NK-92 (cell line): ENCODE measurements around the gene KCNK16.

Experiments used
- DNase-seq: peaks from one replicate; lab custom pipeline; 2025; ENCODE audit not compliant: unreplicated experiment; lab: John Stamatoyannopoulos, UW

The KCNK16 gene

DNA sequence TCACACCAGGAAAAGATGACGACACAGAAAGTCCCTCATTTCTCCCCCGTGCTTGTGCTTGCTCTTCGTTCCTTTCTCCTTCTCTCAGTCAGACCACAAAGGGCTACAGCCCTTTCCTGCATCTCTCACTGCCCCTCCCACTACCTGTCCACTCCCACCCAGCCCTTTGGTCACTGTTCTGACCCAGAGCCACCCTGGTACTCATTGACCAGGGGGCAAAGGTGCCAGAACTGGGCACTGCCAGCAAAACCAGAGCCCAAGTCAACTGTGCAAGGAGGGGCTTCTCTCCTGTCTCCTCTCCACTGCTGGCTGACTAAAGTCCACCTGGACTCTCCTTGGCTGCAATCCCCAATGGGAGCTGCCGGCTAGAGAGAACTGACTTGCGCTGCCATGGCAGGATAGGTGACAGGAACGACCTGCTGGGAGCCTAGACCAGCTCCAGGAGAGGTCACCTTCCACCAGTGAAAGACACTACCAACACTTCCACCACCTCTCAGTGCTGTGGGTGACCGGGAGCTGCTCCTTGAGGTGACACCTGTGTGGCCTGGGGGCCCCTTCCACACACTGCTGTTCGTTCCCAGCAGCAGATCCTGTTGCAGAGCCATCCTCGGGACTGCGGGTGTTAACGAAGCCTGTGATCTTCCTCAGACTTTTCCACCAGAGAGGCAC, 41.1 kb downstream of the KCNK16 start:
- DNase-seq = no peak

DNA sequence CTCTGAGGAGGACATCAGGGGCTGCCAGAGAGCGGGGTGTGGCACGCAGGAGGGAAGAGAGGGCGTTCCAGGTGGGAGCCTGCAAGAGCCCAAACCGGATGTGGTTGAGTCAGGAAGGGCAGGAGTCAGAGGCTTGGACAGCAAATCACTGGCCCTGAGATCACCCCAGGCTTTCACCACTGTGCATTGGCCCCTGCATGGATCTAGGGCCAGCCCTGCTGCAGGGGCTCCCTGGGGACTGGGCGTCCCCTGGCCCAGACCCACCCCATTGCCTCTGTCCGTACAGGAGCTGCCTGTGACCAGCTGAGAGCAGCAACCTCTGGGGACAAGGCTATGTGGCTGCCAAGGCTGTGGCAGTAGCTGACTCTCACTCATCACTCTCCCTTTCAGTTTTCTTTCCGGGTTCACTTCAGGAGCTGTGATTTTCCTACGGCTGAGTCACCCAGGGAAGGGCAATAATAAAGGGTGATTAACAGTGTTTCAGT, 42.2 kb downstream of the KCNK16 start:
- DNase-seq = no peak

DNA sequence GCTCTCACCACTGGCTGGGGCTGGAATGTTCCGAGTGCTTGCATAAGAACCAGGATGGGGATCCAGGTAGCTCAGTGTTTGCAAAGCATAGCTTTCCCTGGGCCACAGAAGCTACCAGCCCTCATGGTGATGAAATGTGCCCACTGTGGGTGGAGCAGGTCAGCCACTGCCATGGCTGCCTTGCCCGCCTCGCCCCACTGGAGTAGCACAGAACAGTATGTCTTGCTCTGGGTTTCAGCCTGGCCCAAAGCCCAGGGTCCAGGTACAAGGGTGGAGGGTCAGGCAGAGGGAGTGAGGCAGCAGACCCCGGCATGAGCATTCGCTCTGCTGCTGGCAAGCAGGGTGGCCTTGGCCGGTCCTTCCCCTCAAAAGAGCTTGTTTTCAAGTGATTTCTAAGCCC, 43.0 kb downstream of the KCNK16 start:
- DNase-seq = no peak

DNA sequence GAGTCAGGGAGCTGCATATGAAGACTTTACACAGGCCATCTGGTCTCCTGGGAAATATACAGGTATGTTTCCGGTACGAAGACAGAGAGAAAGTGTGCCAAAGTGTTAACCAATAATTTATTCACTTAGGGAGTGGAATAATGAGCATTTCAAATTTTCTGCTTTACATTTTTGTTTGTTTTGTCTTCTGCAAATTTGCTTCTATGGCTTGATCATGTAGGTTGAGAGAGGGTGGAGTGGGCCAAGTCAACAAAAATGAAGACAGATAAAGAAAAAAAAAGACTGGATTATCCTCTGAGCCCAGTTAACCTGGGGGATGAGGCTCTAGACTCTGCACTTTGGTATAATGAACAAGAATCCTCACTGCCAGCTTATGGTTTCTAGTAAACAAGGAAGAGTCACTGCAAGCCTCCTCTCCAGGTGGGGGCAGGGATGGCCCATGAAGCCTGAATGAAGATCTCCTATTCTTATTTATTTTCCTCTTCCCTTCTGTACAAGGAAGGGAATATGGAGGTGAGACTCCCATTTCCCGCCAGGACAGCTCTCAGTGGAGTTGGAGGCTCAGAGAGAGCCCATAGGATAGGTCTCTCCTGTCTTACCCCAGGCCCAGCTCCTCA, 46.0 kb downstream of the KCNK16 start:
- no peak for DNase-seq

DNA sequence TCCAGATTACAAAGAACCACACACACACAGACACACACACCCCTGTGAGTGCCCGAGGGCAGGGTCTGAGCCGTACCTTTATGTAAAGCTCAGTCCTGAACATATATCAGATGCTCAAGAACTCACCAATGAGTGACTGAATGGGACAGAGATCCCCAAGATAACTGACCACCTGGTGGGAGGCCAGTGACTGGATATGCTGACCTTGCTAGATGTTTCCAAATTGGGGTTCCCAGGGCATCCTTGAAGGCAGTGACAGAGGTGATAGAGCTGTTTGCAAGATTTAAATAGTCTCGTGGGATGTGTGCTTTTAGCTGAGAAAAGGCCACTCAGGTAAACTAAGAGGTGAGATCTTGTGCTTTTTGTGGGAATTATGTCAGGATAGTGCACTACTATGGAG, 47.6 kb downstream of the KCNK16 start:
- no peak for DNase-seq

DNA sequence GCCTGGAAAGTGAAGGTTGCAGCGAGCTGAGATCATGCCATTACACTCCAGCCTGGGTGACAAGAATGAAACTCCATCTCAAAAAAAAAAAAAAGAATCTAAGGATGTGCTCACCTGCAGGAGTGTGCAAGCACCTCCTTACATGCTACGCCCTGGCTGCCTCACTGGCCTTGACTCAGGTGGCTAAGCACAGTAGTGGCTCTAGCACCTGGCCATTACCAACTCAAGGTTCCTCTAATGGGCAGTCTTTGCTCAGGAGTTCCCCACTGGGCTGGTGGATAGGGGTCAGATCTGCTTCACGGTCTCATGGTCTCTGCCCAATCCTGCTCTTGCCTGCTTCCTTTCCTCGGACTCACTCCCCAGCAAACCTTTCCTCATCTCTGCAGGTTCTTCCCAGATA, 48.0 kb downstream of the KCNK16 start:
- DNase-seq = no peak

DNA sequence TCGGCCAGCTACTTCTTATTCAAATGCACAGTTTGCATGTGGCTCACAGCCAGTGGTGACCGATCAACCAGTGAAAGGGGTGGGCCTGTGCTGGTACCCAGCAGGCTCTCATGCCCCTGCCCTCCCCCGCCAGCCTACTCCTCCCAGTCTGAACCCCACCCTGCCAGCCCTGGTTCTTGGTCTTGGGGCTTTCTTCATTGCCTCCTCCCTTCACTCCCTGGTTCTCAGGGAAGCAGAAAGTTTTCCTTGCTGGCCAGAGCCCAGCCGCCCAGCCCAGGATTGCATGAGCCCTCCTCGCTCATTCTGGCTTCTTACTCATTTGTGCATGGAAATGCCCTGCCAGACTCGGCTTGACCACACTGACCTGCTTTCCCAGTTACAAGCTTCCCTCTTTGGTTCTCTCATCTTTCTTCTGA, 49.1 kb downstream of the KCNK16 start:
- no peak for DNase-seq

DNA sequence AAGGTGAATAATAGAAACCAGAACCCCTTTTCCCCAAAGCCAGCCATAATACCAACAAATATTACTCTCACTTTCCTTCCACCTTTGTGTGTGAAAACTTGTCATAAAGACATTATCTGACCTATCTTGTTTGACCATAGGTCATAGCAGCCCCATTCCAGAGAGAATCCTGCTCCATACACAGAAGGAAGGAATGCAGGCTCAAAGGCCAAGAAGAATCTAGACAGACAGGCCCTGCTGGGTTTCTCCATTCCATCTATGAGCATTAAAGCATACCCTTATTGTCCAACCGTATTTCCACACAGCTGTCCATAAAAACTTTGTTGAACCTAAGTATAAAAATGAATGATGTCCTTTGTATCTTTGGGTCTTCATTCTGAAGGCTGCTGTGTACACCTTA, 52.5 kb downstream of the KCNK16 start:
- DNase-seq = no peak

DNA sequence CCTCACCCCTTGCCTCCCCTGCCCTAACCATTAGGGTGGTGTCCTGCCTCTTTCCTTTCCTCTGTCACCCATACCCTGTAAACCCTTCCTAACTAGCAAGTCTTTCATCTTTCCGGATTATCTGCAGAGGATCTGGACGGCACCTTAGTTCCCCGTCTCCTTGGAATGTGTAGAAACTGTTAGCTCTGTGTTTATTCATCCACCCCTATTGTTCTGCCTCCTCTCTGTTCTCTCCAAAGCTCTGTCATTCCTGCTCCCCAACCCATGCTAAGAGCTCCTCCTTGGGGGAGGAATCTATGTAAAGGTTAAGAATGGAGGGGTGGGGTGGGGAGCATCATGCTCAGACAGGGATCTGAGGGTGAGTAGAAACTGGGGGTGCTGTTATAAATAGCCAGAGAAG, 53.8 kb downstream of the KCNK16 start:
- no peak for DNase-seq

DNA sequence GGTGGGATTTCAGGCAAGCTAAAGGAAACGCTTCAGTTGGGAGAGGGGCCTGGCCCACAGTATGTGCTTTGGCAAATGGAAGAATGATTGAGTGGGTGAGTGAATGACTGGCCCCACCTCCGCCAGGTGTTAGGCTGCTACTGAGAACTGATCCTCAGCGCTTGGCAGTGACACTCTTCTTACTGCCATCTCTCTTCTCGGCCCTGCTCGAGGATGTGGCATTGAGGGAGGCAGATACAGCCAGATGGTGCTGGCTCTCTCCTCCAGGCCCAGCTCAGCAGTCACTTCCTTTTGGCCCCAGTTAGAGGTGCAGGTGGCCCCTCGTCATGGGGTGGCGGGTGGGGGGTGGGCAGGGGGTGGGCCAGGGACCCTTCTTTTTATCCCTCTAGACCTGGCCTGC, 54.3 kb downstream of the KCNK16 start:
- no peak for DNase-seq

DNA sequence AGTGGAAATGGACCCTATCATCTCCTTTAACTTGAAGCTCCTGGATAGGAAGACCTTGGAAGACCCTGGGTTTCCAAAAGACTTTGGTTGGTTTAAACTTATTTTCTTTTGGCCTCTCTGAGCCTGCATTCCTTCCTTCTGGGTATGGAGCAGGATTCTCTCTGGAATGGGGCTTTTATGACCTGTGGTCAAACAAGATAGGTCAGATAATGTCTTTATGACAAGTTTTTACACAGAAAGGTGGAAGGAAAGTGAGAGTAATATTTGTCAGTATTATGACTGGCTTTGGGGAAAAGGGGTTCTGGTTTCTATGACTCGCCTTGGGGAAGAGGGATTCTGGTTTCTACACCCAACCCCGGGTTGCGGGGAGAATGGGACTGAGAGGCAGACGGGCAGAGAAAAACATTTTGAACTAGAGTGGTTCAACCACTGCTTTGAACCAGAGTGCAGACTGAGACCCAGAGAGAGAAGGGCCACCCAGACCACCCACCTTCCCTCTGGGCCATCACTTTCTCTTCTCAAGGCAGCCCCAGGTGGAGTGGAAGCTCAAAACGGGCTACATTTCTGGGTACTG, 55.6 kb downstream of the KCNK16 start:
- DNase-seq = no peak

DNA sequence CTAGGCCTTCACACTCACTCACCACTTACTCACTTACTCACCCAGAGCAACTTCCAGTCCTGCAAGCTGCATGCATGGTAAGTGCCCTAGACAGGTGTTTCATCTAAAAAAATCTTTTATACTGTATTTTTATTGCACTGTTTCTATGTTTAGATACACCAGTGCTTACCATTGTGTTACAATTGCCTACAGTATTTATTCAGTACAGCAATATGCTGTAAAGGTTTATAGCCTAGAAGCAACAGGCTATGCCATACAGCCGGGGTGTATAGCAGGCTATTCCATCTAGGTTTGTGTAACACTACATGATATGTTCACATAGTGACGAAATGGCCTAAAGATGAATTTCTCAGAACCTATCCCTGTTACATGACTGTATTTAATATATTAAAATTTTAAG, 56.1 kb downstream of the KCNK16 start:
- no peak for DNase-seq
